ENCODE measurements around the gene MAP2K5. TPM values are rescaled to one million over a fixed set of nuclear protein-coding genes. Genes with fewer than 3 reads are reported as not detected.

The MAP2K5 gene
- total RNA-seq, result 15.2 TPM

GRCh38 chr15:67542420-67543347 is at the start of gene MAP2K5:
Gene MAP2K5, plus strand, starts transcription at chr15:67542703. Its CDS starts 633 bp downstream, at chr15:67543336.

GRCh38 chr15:67521029-67521782 is 21.3 kb upstream of the MAP2K5 start, which contains the start of gene C15orf61:
Gene C15orf61, plus strand, starts transcription at chr15:67521131. Its CDS starts 118 bp downstream, at chr15:67521249.

GRCh38 chr15:67824976-67825880 is 282.7 kb downstream of the MAP2K5 start, which contains the start of gene SKOR1:
Gene SKOR1, plus strand, starts transcription at chr15:67825509. Its CDS starts 94 bp downstream, at chr15:67825603.

GRCh38 chr15:67839929-67840748 is 297.6 kb downstream of the MAP2K5 start, which contains the start of gene RNU6-1:
Gene RNU6-1, minus strand, starts transcription at chr15:67840045.

Other genes with a start within 250 kb of the MAP2K5 start
- 11.3 TPM for gene C15orf61, start 21.6 kb upstream of the MAP2K5 start, total RNA-seq

Measured in camera-type eye (tissue), 1 donor.